ENCODE data around the gene CDC123. TPM values are rescaled to one million over a fixed set of nuclear protein-coding genes. Genes with fewer than 3 reads are reported as not detected.
"Not testable (repeated sequence)": the region's sequence is repeated elsewhere in the genome, so short reads cannot be mapped to it uniquely, and the experiment has no call there.

Gene CDC123
- total and polyA plus RNA-seq, 2 donors: 50.7 to 122 TPM

DNA sequence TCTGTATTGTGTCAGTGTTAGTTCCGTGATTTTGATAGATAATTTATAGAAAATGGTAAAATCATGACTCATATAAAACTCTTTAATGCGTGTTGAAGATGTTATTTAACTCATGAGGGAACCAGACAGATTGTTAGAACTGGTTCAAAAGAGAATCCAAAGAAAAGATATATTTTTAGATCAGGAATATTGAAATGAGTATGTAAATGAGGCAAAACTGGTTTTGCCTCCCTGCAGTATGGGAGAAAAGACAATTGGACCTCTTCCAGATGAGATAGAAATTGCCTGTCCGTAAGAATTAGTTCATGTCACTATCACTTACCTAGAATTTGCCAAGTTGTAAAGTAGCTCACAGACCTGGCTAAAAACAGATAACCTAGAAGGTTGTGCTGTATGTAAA lies 17.6 kb downstream of the CDC123 start:
- H3K27me3 ChIP-seq (ENCODE audit: control insufficient read depth in 2 of 2, insufficient read depth in 1 of 2, low read length in 1 of 2): no peaks in the 10 kb centered on the region
- DNase-seq (ENCODE audit: low read depth in 6 of 9, low spot score in 9 of 9): no peak
- H3K4me1 ChIP-seq (ENCODE audit: control insufficient read depth in 2 of 2, insufficient read depth in 2 of 2, low read length in 2 of 2): no peaks in the 10 kb centered on the region
- WGBS: 78% methylated on average over 3 of the region's 3 CpGs
- H3K27ac ChIP-seq (ENCODE audit: low read depth in 1 of 2, low read length in 1 of 2): no peak overlapping the region
- H3K36me3 ChIP-seq (ENCODE audit: control insufficient read depth in 2 of 2, insufficient read depth in 2 of 2, low read length in 1 of 2): peaks cover 20 to 59% of the 10 kb centered on the region in 2 donors
- H3K9me3 ChIP-seq (ENCODE audit: control insufficient read depth in 2 of 2, insufficient read depth in 1 of 2, low read length in 1 of 2): peaks cover 0 to 5% of the 10 kb centered on the region in 2 donors
- H3K4me3 ChIP-seq (ENCODE audit: low read length in 2 of 2): no peak overlapping the region

DNA sequence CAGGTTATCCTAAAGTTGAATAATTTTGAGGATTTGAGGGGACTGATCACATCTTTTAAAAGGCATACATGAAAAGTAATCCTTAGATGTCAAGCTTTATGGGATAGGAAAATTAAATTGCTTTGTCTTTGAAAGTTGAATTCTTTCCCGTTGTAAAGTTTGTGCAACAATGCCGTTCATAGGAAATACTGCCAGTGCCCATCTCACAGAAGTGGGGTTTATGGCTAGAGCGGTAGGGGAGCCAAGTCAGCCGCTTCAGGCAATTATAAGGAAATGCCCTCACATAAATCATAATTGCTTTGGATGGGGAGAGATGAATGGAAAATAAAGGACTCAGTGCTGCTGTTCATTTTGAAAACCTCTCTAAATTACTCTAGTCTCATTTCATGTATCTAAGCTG lies 18.1 kb downstream of the CDC123 start:
- 97% methylated on average over 4 of the region's 4 CpGs for WGBS
- peaks cover 24 to 64% of the 10 kb centered on the region in 2 donors for H3K36me3 ChIP-seq (ENCODE audit: control insufficient read depth in 2 of 2, insufficient read depth in 2 of 2, low read length in 1 of 2)
- no peak overlapping the region for H3K4me3 ChIP-seq (ENCODE audit: low read length in 2 of 2)
- no peak overlapping the region for H3K27ac ChIP-seq (ENCODE audit: low read depth in 1 of 2, low read length in 1 of 2)
- no peaks in the 10 kb centered on the region for H3K4me1 ChIP-seq (ENCODE audit: control insufficient read depth in 2 of 2, insufficient read depth in 2 of 2, low read length in 2 of 2)
- H3K27me3 ChIP-seq (ENCODE audit: control insufficient read depth in 2 of 2, insufficient read depth in 1 of 2, low read length in 1 of 2): no peaks in the 10 kb centered on the region
- DNase-seq (ENCODE audit: low read depth in 6 of 9, low spot score in 9 of 9): no peak
- peaks cover 0 to 5% of the 10 kb centered on the region in 2 donors for H3K9me3 ChIP-seq (ENCODE audit: control insufficient read depth in 2 of 2, insufficient read depth in 1 of 2, low read length in 1 of 2)

DNA sequence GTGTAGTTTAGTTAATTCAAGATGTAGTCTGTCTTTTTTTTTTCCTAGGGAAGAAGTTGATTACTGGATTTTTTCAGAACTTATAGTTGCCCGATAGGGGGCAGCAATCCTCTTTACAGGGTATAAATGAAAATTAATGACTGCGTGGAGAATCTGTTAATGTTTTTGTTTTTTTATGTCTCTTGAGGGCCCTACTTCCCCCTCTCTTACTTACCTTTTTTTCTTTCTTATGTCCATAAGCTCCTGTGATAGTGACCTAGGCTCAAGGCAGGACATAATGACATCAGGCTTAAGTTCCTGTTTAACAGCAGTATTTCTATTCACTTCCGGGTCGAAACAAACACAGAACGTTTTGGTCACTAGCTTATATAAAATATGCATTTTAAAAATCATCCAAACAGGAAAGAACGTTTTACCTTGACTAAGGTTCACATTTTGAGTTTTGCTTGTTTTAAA lies 18.8 kb downstream of the CDC123 start:
- no peak overlapping the region for H3K4me3 ChIP-seq (ENCODE audit: low read length in 2 of 2)
- no peak overlapping the region for H3K27ac ChIP-seq (ENCODE audit: low read depth in 1 of 2, low read length in 1 of 2)
- no peaks in the 10 kb centered on the region for H3K27me3 ChIP-seq (ENCODE audit: control insufficient read depth in 2 of 2, insufficient read depth in 1 of 2, low read length in 1 of 2)
- peaks cover 25 to 65% of the 10 kb centered on the region in 2 donors for H3K36me3 ChIP-seq (ENCODE audit: control insufficient read depth in 2 of 2, insufficient read depth in 2 of 2, low read length in 1 of 2)
- H3K9me3 ChIP-seq (ENCODE audit: control insufficient read depth in 2 of 2, insufficient read depth in 1 of 2, low read length in 1 of 2): peaks cover 0 to 5% of the 10 kb centered on the region in 2 donors
- H3K4me1 ChIP-seq (ENCODE audit: control insufficient read depth in 2 of 2, insufficient read depth in 2 of 2, low read length in 2 of 2): no peaks in the 10 kb centered on the region
- DNase-seq (ENCODE audit: low read depth in 6 of 9, low spot score in 9 of 9): peak in 5 of 9 donors; percentile 27 to 68 (median 48)
- 33% methylated on average over 6 of the region's 6 CpGs for WGBS

DNA sequence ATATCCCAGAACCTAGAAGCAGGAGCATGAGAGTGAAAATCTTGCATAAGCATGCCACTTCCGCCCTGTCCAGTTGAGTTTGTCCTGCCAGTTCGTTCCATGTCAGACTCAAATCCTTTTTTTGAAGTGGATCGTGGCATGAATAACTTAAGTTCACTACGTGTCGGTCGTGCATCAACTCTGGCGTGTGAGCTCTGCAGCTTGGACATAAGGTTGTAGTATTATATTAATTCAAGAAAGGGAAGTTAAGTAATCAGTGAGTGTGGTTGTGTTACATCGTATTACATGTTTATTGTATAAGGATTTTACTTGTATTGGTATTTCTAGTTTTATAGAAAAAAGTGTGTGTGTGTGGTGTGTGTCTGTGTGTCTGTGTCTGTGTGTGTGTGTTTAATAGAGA lies 23.0 kb downstream of the CDC123 start:
- WGBS: 91% methylated on average over 8 of the region's 8 CpGs
- H3K36me3 ChIP-seq (ENCODE audit: control insufficient read depth in 2 of 2, insufficient read depth in 2 of 2, low read length in 1 of 2): peaks cover 28 to 60% of the 10 kb centered on the region in 2 donors
- H3K4me3 ChIP-seq (ENCODE audit: low read length in 2 of 2): no peak overlapping the region
- H3K9me3 ChIP-seq (ENCODE audit: control insufficient read depth in 2 of 2, insufficient read depth in 1 of 2, low read length in 1 of 2): no peaks in the 10 kb centered on the region
- no peak overlapping the region for H3K27ac ChIP-seq (ENCODE audit: low read depth in 1 of 2, low read length in 1 of 2)
- DNase-seq (ENCODE audit: low read depth in 6 of 9, low spot score in 9 of 9): no peak
- no peaks in the 10 kb centered on the region for H3K27me3 ChIP-seq (ENCODE audit: control insufficient read depth in 2 of 2, insufficient read depth in 1 of 2, low read length in 1 of 2)
- H3K4me1 ChIP-seq (ENCODE audit: control insufficient read depth in 2 of 2, insufficient read depth in 2 of 2, low read length in 2 of 2): no peaks in the 10 kb centered on the region

DNA sequence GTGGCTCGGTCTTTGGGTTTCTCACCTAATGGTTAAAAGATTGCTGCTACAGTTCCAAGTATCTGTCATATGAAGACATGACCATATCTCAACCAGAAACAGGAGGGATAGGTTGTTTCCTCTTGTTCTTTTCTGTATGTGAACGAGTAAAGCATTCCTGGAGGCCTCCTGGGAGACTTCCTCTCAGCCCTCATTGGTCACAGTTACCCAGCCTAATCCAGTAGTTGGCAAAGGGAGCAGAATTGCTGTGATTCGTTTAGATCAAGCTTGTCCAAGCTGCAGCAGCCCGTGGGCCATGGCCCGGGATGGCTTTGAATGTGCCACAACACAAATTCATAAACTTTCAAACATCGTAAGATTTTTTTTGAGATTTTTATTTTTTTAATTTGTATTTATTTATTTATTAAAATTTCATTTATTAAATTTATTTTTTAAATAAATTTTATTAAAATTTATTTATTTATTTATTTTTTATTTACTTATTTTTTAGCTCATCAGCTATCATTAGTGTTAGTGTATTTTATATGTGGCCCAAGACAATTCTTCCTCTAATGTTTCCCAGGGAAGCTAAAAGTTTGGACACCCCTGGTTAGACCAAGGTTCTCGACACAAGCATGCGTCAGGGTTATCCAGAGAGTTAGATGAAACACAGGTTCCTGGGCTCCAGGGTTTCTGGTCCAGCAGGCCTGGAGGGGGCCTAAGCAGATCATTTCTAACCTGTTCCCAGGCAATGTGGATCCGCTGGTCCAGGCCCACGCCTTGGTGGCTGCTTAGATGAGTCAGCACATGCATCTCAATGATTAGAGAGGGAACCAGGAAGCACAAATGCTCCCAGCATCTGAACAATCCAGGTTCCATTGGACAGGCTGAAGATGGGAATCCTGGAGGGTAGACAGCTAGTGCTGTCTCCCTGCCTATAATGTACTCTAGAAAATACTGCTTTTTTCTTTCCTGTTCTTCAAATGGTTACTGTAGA lies 25.6 kb downstream of the CDC123 start:
- Histone ChIP-seq H3K9me3 (ENCODE audit: control insufficient read depth in 2 of 2, insufficient read depth in 1 of 2, low read length in 1 of 2) (peaks cover 0 to 2% of the 10 kb centered on the region in 2 donors), H3K27ac (ENCODE audit: low read depth in 1 of 2, low read length in 1 of 2) (no peak overlapping the region), H3K27me3 (ENCODE audit: control insufficient read depth in 2 of 2, insufficient read depth in 1 of 2, low read length in 1 of 2) (no peaks in the 10 kb centered on the region), H3K4me1 (ENCODE audit: control insufficient read depth in 2 of 2, insufficient read depth in 2 of 2, low read length in 2 of 2) (no peaks in the 10 kb centered on the region), H3K4me3 (ENCODE audit: low read length in 2 of 2) (no peak overlapping the region), H3K36me3 (ENCODE audit: control insufficient read depth in 2 of 2, insufficient read depth in 2 of 2, low read length in 1 of 2) (peaks cover 40 to 59% of the 10 kb centered on the region in 2 donors)
- WGBS: 96% methylated on average over 10 of the region's 10 CpGs
- DNase-seq (ENCODE audit: low read depth in 6 of 9, low spot score in 9 of 9): no peak

DNA sequence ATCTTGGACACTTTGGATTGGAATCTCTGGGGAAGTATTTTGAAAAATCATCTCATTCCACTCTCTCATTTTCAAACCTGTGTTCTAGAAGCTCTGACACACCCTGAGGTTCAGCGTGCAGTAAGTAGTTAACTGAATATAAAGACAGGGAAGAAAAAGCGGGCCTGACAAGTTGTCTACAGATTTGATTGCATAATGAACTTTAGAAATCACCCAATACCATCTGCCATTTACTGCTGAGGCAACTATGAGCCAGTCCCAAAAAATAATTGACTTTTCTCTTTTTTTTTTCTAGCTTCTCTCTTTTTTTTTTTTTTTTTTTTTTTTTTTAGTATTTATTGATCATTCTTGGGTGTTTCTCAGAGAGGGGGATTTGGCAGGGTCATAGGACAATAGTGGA lies 29.5 kb downstream of the CDC123 start:
- peaks cover 29 to 45% of the 10 kb centered on the region in 2 donors for H3K36me3 ChIP-seq (ENCODE audit: control insufficient read depth in 2 of 2, insufficient read depth in 2 of 2, low read length in 1 of 2)
- no peaks in the 10 kb centered on the region for H3K4me1 ChIP-seq (ENCODE audit: control insufficient read depth in 2 of 2, insufficient read depth in 2 of 2, low read length in 2 of 2)
- 94% methylated on average over 2 of the region's 2 CpGs for WGBS
- H3K4me3 ChIP-seq (ENCODE audit: low read length in 2 of 2): no peak overlapping the region
- DNase-seq (ENCODE audit: low read depth in 6 of 9, low spot score in 9 of 9): no peak
- no peaks in the 10 kb centered on the region for H3K27me3 ChIP-seq (ENCODE audit: control insufficient read depth in 2 of 2, insufficient read depth in 1 of 2, low read length in 1 of 2)
- no peak overlapping the region for H3K27ac ChIP-seq (ENCODE audit: low read depth in 1 of 2, low read length in 1 of 2)
- peaks cover 0 to 5% of the 10 kb centered on the region in 2 donors for H3K9me3 ChIP-seq (ENCODE audit: control insufficient read depth in 2 of 2, insufficient read depth in 1 of 2, low read length in 1 of 2)

DNA sequence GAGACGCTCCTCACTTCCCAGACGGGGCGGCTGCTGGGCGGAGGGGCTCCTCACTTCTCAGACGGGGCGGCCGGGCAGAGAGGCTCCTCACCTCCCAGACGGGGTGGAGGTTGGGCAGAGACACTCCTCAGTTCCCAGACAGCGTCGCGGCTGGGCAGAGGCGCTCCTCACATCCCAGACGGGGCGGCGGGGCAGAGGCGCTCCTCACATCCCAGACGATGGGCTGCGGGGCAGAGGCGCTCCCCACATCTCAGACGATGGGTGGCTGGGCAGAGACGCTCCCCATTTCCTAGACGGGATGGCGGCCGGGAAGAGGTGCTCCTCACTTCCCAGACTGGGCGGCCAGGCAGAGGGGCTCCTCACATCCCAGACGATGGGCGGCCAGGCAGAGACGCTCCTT lies 30.4 kb downstream of the CDC123 start:
- not testable (repeated sequence) for H3K27me3 ChIP-seq (ENCODE audit: control insufficient read depth in 2 of 2, insufficient read depth in 1 of 2, low read length in 1 of 2); DNase-seq (ENCODE audit: low read depth in 6 of 9, low spot score in 9 of 9); H3K27ac ChIP-seq (ENCODE audit: low read depth in 1 of 2, low read length in 1 of 2); H3K9me3 ChIP-seq (ENCODE audit: control insufficient read depth in 2 of 2, insufficient read depth in 1 of 2, low read length in 1 of 2); H3K4me1 ChIP-seq (ENCODE audit: control insufficient read depth in 2 of 2, insufficient read depth in 2 of 2, low read length in 2 of 2); H3K4me3 ChIP-seq (ENCODE audit: low read length in 2 of 2)
- 97% methylated on average over 28 of the region's 28 CpGs for WGBS
- peaks cover 29 to 48% of the 10 kb centered on the region in 2 donors for H3K36me3 ChIP-seq (ENCODE audit: control insufficient read depth in 2 of 2, insufficient read depth in 2 of 2, low read length in 1 of 2)

DNA sequence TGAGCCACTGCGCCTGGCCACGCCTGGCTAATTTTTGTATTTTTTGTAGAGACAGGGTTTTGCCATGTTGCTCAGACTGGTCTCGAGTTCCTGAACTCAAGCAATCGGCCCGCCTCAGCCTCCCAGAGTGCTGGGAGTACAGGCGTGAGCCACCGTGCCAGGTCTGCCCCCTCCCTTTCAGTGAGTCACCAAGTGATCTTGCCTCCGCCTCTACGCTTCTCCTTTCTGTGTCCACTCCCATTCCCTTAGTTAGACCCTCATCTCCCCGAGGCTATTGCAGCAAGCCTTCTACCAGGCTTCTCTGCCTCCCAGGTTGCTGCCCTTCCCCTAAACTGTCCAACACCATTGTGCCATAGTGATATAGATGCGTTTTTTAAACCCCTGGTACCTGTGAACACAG lies 32.9 kb downstream of the CDC123 start:
- DNase-seq (ENCODE audit: low read depth in 6 of 9, low spot score in 9 of 9): no peak
- peaks cover 0 to 5% of the 10 kb centered on the region in 2 donors for H3K9me3 ChIP-seq (ENCODE audit: control insufficient read depth in 2 of 2, insufficient read depth in 1 of 2, low read length in 1 of 2)
- no peak overlapping the region for H3K4me3 ChIP-seq (ENCODE audit: low read length in 2 of 2)
- WGBS: 97% methylated on average over 11 of the region's 11 CpGs
- no peak overlapping the region for H3K27ac ChIP-seq (ENCODE audit: low read depth in 1 of 2, low read length in 1 of 2)
- H3K27me3 ChIP-seq (ENCODE audit: control insufficient read depth in 2 of 2, insufficient read depth in 1 of 2, low read length in 1 of 2): no peaks in the 10 kb centered on the region
- H3K36me3 ChIP-seq (ENCODE audit: control insufficient read depth in 2 of 2, insufficient read depth in 2 of 2, low read length in 1 of 2): peaks cover 21 to 51% of the 10 kb centered on the region in 2 donors
- H3K4me1 ChIP-seq (ENCODE audit: control insufficient read depth in 2 of 2, insufficient read depth in 2 of 2, low read length in 2 of 2): no peaks in the 10 kb centered on the region

DNA sequence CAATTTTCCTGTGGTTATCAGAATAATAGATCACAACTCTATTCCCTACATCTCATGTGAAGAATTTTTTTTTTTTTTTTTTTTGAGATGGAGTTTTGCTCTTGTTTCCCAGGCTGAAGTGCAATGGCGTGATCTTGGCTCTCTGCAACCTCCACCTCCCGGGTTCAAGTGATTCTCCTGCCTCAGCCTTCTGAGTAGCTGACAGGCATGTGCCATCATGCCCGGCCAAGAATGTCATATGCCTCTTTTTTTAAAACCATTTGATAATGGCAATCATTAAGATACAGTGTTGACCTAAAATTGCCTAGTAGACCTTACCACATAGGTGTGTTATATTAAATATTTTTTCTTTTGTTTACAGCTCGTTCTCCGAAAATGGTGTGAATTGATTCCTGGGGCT lies 38.7 kb downstream of the CDC123 start:
- H3K27me3 ChIP-seq (ENCODE audit: control insufficient read depth in 2 of 2, insufficient read depth in 1 of 2, low read length in 1 of 2); DNase-seq (ENCODE audit: low read depth in 6 of 9, low spot score in 9 of 9); H3K4me3 ChIP-seq (ENCODE audit: low read length in 2 of 2); H3K4me1 ChIP-seq (ENCODE audit: control insufficient read depth in 2 of 2, insufficient read depth in 2 of 2, low read length in 2 of 2); H3K9me3 ChIP-seq (ENCODE audit: control insufficient read depth in 2 of 2, insufficient read depth in 1 of 2, low read length in 1 of 2): not testable (repeated sequence)
- WGBS: 98% methylated on average over 5 of the region's 5 CpGs
- Histone ChIP-seq H3K36me3 (ENCODE audit: control insufficient read depth in 2 of 2, insufficient read depth in 2 of 2, low read length in 1 of 2) (peaks cover 28 to 74% of the 10 kb centered on the region in 2 donors), H3K27ac (ENCODE audit: low read depth in 1 of 2, low read length in 1 of 2) (peak overlapping the region in 1 of 2 donors; percentile 2)

Measured in thymus (tissue), 11 donors.